Measurements from ENCODE around the gene UBAC2. TPM values are rescaled to one million over a fixed set of nuclear protein-coding genes. Genes with fewer than 3 reads are reported as not detected.

UBAC2 gene
- total and polyA plus RNA-seq, 2 donors (not counting 1 experiment from before 2014, with no cell fraction given) = 32.4 to 87.4 TPM

DNA sequence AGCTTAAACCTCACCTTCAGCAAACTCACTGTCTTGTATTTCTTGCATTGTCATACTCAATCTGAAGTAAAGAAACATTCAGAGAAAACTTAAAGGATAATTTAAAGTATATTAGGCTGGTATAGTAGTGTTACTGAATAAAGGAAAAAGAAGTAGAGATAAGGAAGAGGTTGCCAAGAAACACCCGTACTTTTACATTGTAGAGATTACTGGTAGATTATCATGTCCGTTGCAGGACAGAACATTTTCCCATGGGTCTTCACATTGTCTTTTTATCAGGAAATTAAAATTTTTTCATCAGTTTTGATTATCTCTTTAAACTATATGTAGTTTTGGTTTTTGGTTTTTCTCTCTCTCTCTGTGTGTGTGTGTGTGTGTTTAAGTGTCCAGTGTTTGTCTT is 126.5 kb downstream of the UBAC2 start:
- Histone ChIP-seq H4K20me1 (ENCODE audit: control insufficient read depth, extremely low read depth, insufficient read depth, low read length) (no peaks in the 10 kb centered on the region), H3K36me3 (ENCODE audit: control insufficient read depth, insufficient read depth, low read length) (no peaks in the 10 kb centered on the region), H3K4me2 (ENCODE audit: extremely low read depth, insufficient read depth, low read length) (no peak overlapping the region), H3K4me1 (ENCODE audit: control insufficient read depth, extremely low read depth, insufficient read depth, low read length) (peaks cover 15% of the 10 kb centered on the region), H3K27ac (ENCODE audit: insufficient read depth, low read length) (no peak overlapping the region), H3K4me3 (replicated peaks in 1 of 4; ENCODE audit: control extremely low read depth in 1 of 4, insufficient read depth in 1 of 4, low read depth in 3 of 4, low read length in 4 of 4) (no peak overlapping the region), H3K9ac (ENCODE audit: insufficient read depth, low read length) (no peak overlapping the region), H3K27me3 (ENCODE audit: control insufficient read depth, insufficient read depth, low read length) (no peaks in the 10 kb centered on the region), H3K79me2 (ENCODE audit: control insufficient read depth, insufficient read depth, low read length) (no peaks in the 10 kb centered on the region), H3K9me3 (ENCODE audit: control insufficient read depth, insufficient read depth, low read depth, low read length) (no peaks in the 10 kb centered on the region), H2AFZ (ENCODE audit: low read length) (no peak overlapping the region)
- DNase-seq (ENCODE audit: low read depth in 2 of 2) = no peak
- TF ChIP-seq EZH2 (IDR thresholded peaks at IDR 0.05; ENCODE audit: low read length, missing control alignments) = no peak
- TF ChIP-seq, protein P1, sequence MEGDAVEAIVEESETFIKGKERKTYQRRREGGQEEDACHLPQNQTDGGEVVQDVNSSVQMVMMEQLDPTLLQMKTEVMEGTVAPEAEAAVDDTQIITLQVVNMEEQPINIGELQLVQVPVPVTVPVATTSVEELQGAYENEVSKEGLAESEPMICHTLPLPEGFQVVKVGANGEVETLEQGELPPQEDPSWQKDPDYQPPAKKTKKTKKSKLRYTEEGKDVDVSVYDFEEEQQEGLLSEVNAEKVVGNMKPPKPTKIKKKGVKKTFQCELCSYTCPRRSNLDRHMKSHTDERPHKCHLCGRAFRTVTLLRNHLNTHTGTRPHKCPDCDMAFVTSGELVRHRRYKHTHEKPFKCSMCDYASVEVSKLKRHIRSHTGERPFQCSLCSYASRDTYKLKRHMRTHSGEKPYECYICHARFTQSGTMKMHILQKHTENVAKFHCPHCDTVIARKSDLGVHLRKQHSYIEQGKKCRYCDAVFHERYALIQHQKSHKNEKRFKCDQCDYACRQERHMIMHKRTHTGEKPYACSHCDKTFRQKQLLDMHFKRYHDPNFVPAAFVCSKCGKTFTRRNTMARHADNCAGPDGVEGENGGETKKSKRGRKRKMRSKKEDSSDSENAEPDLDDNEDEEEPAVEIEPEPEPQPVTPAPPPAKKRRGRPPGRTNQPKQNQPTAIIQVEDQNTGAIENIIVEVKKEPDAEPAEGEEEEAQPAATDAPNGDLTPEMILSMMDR (conservative IDR thresholded peaks at IDR 0.05 in 1 of 2, IDR thresholded peaks at IDR 0.05 in 1 of 2; ENCODE audit: low read depth in 1 of 2, low read length in 2 of 2) = no peak

DNA sequence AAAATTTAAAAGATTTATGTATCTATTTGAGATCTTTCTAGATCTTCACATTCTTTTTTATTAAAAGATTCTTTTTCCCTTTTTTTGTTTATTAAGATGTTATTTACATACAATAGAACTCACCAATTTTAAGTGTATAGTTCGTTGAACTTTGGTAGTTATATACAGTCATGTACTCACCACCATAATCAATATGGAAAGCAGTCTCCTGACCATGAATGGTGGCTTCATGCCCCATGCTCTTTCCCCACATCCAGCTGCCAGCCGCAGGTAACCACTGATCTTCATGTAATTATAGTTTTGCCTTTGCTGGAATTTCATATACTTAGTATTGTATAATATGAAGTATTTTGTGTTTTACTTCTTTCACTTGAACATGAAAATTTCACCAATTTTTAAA is 127.1 kb downstream of the UBAC2 start:
- no peak overlapping the region for H3K4me2 ChIP-seq (ENCODE audit: extremely low read depth, insufficient read depth, low read length)
- no peak overlapping the region for H3K9ac ChIP-seq (ENCODE audit: insufficient read depth, low read length)
- no peaks in the 10 kb centered on the region for H3K79me2 ChIP-seq (ENCODE audit: control insufficient read depth, insufficient read depth, low read length)
- peaks cover 10% of the 10 kb centered on the region for H3K4me1 ChIP-seq (ENCODE audit: control insufficient read depth, extremely low read depth, insufficient read depth, low read length)
- no peak for TF ChIP-seq EZH2 (IDR thresholded peaks at IDR 0.05; ENCODE audit: low read length, missing control alignments)
- TF ChIP-seq, protein P1 (conservative IDR thresholded peaks at IDR 0.05 in 1 of 2, IDR thresholded peaks at IDR 0.05 in 1 of 2; ENCODE audit: low read depth in 1 of 2, low read length in 2 of 2) = no peak
- H3K27ac ChIP-seq (ENCODE audit: insufficient read depth, low read length) = no peak overlapping the region
- H3K9me3 ChIP-seq (ENCODE audit: control insufficient read depth, insufficient read depth, low read depth, low read length) = no peaks in the 10 kb centered on the region
- H3K27me3 ChIP-seq (ENCODE audit: control insufficient read depth, insufficient read depth, low read length) = no peaks in the 10 kb centered on the region
- H3K4me3 ChIP-seq (replicated peaks in 1 of 4; ENCODE audit: control extremely low read depth in 1 of 4, insufficient read depth in 1 of 4, low read depth in 3 of 4, low read length in 4 of 4) = no peak overlapping the region
- H2AFZ ChIP-seq (ENCODE audit: low read length) = no peak overlapping the region
- no peaks in the 10 kb centered on the region for H3K36me3 ChIP-seq (ENCODE audit: control insufficient read depth, insufficient read depth, low read length)
- no peak for DNase-seq (ENCODE audit: low read depth in 2 of 2)
- no peaks in the 10 kb centered on the region for H4K20me1 ChIP-seq (ENCODE audit: control insufficient read depth, extremely low read depth, insufficient read depth, low read length)

DNA sequence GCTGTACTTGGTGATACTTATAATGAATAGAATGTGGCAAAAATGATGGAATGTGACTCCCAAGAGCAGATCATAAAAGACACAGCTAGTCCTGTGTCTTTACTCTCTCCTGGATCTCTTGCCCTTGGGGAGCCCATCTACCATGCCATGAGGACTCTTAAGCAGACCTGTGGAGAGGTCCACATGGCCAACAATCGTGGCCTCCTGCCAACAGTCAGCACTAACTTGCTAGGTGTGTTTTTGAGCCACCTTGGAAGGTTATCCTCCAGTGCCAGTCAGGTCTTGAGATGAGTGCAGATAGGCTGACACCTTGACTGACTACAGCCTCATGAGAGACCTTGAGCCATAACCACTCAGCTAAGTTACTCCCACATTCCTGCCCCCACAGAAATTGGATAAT is 128.8 kb downstream of the UBAC2 start:
- H3K27ac ChIP-seq (ENCODE audit: insufficient read depth, low read length) = no peak overlapping the region
- TF ChIP-seq, protein P1 (conservative IDR thresholded peaks at IDR 0.05 in 1 of 2, IDR thresholded peaks at IDR 0.05 in 1 of 2; ENCODE audit: low read depth in 1 of 2, low read length in 2 of 2) = no peak
- no peak for TF ChIP-seq EZH2 (IDR thresholded peaks at IDR 0.05; ENCODE audit: low read length, missing control alignments)

More for the DNA sequence above, 128.8 kb downstream of the UBAC2 start:
- Histone ChIP-seq H4K20me1 (ENCODE audit: control insufficient read depth, extremely low read depth, insufficient read depth, low read length) (no peaks in the 10 kb centered on the region), H3K36me3 (ENCODE audit: control insufficient read depth, insufficient read depth, low read length) (no peaks in the 10 kb centered on the region), H3K4me1 (ENCODE audit: control insufficient read depth, extremely low read depth, insufficient read depth, low read length) (peaks cover 2% of the 10 kb centered on the region), H3K27me3 (ENCODE audit: control insufficient read depth, insufficient read depth, low read length) (no peaks in the 10 kb centered on the region), H3K9me3 (ENCODE audit: control insufficient read depth, insufficient read depth, low read depth, low read length) (no peaks in the 10 kb centered on the region), H3K79me2 (ENCODE audit: control insufficient read depth, insufficient read depth, low read length) (no peaks in the 10 kb centered on the region), H3K9ac (ENCODE audit: insufficient read depth, low read length) (no peak overlapping the region), H3K4me2 (ENCODE audit: extremely low read depth, insufficient read depth, low read length) (no peak overlapping the region), H2AFZ (ENCODE audit: low read length) (no peak overlapping the region), H3K4me3 (replicated peaks in 1 of 4; ENCODE audit: control extremely low read depth in 1 of 4, insufficient read depth in 1 of 4, low read depth in 3 of 4, low read length in 4 of 4) (no peak overlapping the region)
- no peak for DNase-seq (ENCODE audit: low read depth in 2 of 2)

Data from fibroblast of lung (primary cell).